HEK293 (cell line): Measurements from ENCODE around the gene LENEP.

Source experiments
- CTCF ChIA-PET: fragments of 350-600 bp; formaldehyde crosslinking; extraction: SDS; loops from one replicate; lab custom pipeline; 2021; ENCODE audit warnings: antibody characterized with exemption; lab: Yijun Ruan, JAX
- POLR2A ChIA-PET: fragments of 300-600 bp; formaldehyde crosslinking; extraction: SDS; loops from one replicate; lab custom pipeline; 2020; ENCODE audit warnings: antibody characterized with exemption, inconsistent platforms; lab: Yijun Ruan, JAX
- H3K27ac ChIP-seq: fragments of 200-500 bp; sonication (Bioruptor generic); 2 replicates; pipeline ENCODE4 v1.5.1; 2014; ENCODE audit warnings: low read depth, low read length, control low read depth, inconsistent platforms; ENCODE audit errors: extremely low read depth
- H3K36me3 ChIP-seq, 2 experiments: fragments of 200-500 bp in 1 of 2; sonication (Bioruptor generic) in 1 of 2; 1 replicate in 1 of 2; 2 replicates in 1 of 2; pipeline ENCODE4 v1.5.1; 2014 to 2017; ENCODE audit warnings: inconsistent platforms in 2 of 2, low read length in 2 of 2; ENCODE audit not compliant: control insufficient read depth in 2 of 2, insufficient read depth in 1 of 2
- H3K4me1 ChIP-seq: fragments of 200-500 bp; sonication (Bioruptor generic); 2 replicates; pipeline ENCODE4 v1.5.1; 2014; ENCODE audit warnings: mild to moderate bottlenecking, low read length, inconsistent platforms; ENCODE audit not compliant: control insufficient read depth, insufficient read depth
- H3K4me3 ChIP-seq: 2 replicates; pipeline ENCODE4 v1.5.1; 2011; ENCODE audit warnings: low read depth, mild to moderate bottlenecking, control low read depth, low read length, moderate library complexity
- H3K9me3 ChIP-seq: fragments of 200-500 bp; sonication (Bioruptor generic); 2 replicates; pipeline ENCODE4 v1.5.1; 2014; ENCODE audit warnings: low read depth, low read length, inconsistent platforms; ENCODE audit not compliant: control insufficient read depth, insufficient read depth
- EGR2 ChIP-seq: fragments of 450-650 bp; formaldehyde crosslinking; IDR thresholded peaks from 2 replicates; pipeline ENCODE4 v1.5.1; 2016; ENCODE audit warnings: low read depth, missing biosample characterization, missing genetic modification characterization
- FEZF1 ChIP-seq: fragments of 450-650 bp; formaldehyde crosslinking; IDR thresholded peaks from 2 replicates; pipeline ENCODE4 v1.5.1; 2016; ENCODE audit warnings: missing biosample characterization, missing genetic modification characterization
- KLF17 ChIP-seq: fragments of 450-650 bp; formaldehyde crosslinking; IDR thresholded peaks from 2 replicates; pipeline ENCODE4 v1.5.1; 2016; ENCODE audit warnings: missing biosample characterization, missing genetic modification characterization
- PBX3 ChIP-seq: sonication (generic); formaldehyde crosslinking; IDR thresholded peaks from 2 replicates; pipeline ENCODE4 v1.8.1; 2022; ENCODE audit warnings: mild to moderate bottlenecking, moderate library complexity, missing genetic modification reagents
- SP7 ChIP-seq: fragments of 450-650 bp; formaldehyde crosslinking; IDR thresholded peaks from 2 replicates; pipeline ENCODE4 v1.5.1; 2016; ENCODE audit warnings: missing biosample characterization, missing genetic modification characterization
- WT1 ChIP-seq: fragments of 450-650 bp; formaldehyde crosslinking; IDR thresholded peaks from 2 replicates; pipeline ENCODE4 v1.5.1; 2016; ENCODE audit warnings: missing biosample characterization, missing genetic modification characterization
- ZBTB21 ChIP-seq: fragments of 450-650 bp; formaldehyde crosslinking; IDR thresholded peaks from 2 replicates; pipeline ENCODE4 v1.5.1; 2017; ENCODE audit warnings: missing biosample characterization, missing genetic modification characterization
- ZEB2 ChIP-seq: fragments of 450-650 bp; formaldehyde crosslinking; IDR thresholded peaks from 2 replicates; pipeline ENCODE4 v1.5.1; 2016; ENCODE audit warnings: missing biosample characterization, missing genetic modification characterization
- ZFHX2 ChIP-seq: fragments of 450-650 bp; formaldehyde crosslinking; conservative IDR thresholded peaks from 2 replicates; pipeline ENCODE4 v1.5.1; 2016; ENCODE audit warnings: missing biosample characterization, missing genetic modification characterization
- ZNF112 ChIP-seq: fragments of 450-650 bp; formaldehyde crosslinking; IDR thresholded peaks from 2 replicates; pipeline ENCODE4 v1.5.0; 2017; ENCODE audit warnings: missing biosample characterization, missing genetic modification characterization
- ZNF248 ChIP-seq: fragments of 450-650 bp; formaldehyde crosslinking; IDR thresholded peaks from 2 replicates; pipeline ENCODE4 v1.5.1; 2017; ENCODE audit warnings: missing biosample characterization, missing genetic modification characterization
- ZNF274 ChIP-seq, 2 experiments: fragments of 200-500 bp in 1 of 2; fragments of 450-650 bp in 1 of 2; sonication (Bioruptor generic) in 1 of 2; formaldehyde crosslinking in 1 of 2; IDR thresholded peaks; 2 replicates each; pipeline versions ENCODE4 v1.5.1 to v1.6.1; 2014 to 2016; ENCODE audit warnings: borderline replicate concordance in 1 of 2, inconsistent platforms in 1 of 2, low read length in 1 of 2, missing biosample characterization in 1 of 2, missing genetic modification characterization in 1 of 2
- ZNF324 ChIP-seq: fragments of 450-650 bp; formaldehyde crosslinking; IDR thresholded peaks from 2 replicates; pipeline ENCODE4 v1.5.1; 2016; ENCODE audit warnings: missing biosample characterization, missing genetic modification characterization
- ZNF416 ChIP-seq: fragments of 450-650 bp; formaldehyde crosslinking; IDR thresholded peaks from 2 replicates; pipeline ENCODE4 v1.5.1; 2016; ENCODE audit warnings: missing biosample characterization, missing genetic modification characterization
- ZNF555 ChIP-seq: fragments of 450-650 bp; formaldehyde crosslinking; conservative IDR thresholded peaks from 2 replicates; pipeline ENCODE4 v1.5.1; 2017; ENCODE audit warnings: missing biosample characterization, mild to moderate bottlenecking, missing genetic modification characterization, inconsistent platforms
- ZNF654 ChIP-seq: fragments of 450-650 bp; formaldehyde crosslinking; IDR thresholded peaks from 2 replicates; pipeline ENCODE4 v1.5.1; 2016; ENCODE audit warnings: low read depth, missing biosample characterization, missing genetic modification characterization
- ZNF677 ChIP-seq: fragments of 450-650 bp; IDR thresholded peaks from 2 replicates; pipeline ENCODE4 v1.5.0; 2018; ENCODE audit warnings: missing biosample characterization, mild to moderate bottlenecking, missing genetic modification characterization, moderate library complexity
- ZNF704 ChIP-seq: fragments of 450-650 bp; formaldehyde crosslinking; IDR thresholded peaks from 2 replicates; pipeline ENCODE4 v1.5.1; 2016; ENCODE audit warnings: missing biosample characterization, missing genetic modification characterization
- ZNF76 ChIP-seq: fragments of 450-650 bp; formaldehyde crosslinking; IDR thresholded peaks from 2 replicates; pipeline ENCODE4; 2016; ENCODE audit warnings: low read depth, missing biosample characterization, missing genetic modification characterization, borderline replicate concordance
- ZNF776 ChIP-seq: fragments of 450-650 bp; formaldehyde crosslinking; IDR thresholded peaks from 2 replicates; pipeline ENCODE4 v1.5.0; 2017; ENCODE audit warnings: missing biosample characterization, missing genetic modification characterization, borderline replicate concordance
- ZNF777 ChIP-seq: fragments of 450-650 bp; formaldehyde crosslinking; IDR thresholded peaks from 2 replicates; pipeline ENCODE4 v1.5.1; 2017; ENCODE audit warnings: missing biosample characterization, missing genetic modification characterization, borderline replicate concordance
- ZNF785 ChIP-seq: fragments of 450-650 bp; formaldehyde crosslinking; IDR thresholded peaks from 2 replicates; pipeline ENCODE4 v1.5.1; 2016; ENCODE audit warnings: missing biosample characterization, missing genetic modification characterization
- ZSCAN18 ChIP-seq: fragments of 450-650 bp; formaldehyde crosslinking; IDR thresholded peaks from 2 replicates; pipeline ENCODE4 v1.5.1; 2016; ENCODE audit warnings: missing biosample characterization, missing genetic modification characterization
- TF ChIP-seq, protein P1 (sequence below): fragments of 450-650 bp; formaldehyde crosslinking; IDR thresholded peaks from 2 replicates; pipeline ENCODE4 v1.5.1; 2016; ENCODE audit warnings: missing biosample characterization, missing genetic modification characterization
- TF ChIP-seq, protein P2 (sequence below): IDR thresholded peaks from 2 replicates; pipeline ENCODE4 v1.6.1; 2011; ENCODE audit warnings: mild to moderate bottlenecking, low read depth, low read length, borderline replicate concordance

The LENEP gene

GRCh38 chr1:154993572-154994268 is at the start of gene LENEP:
Gene LENEP (plus strand): TSS chr1:154993586. CDS start chr1:154993608, 22 bp downstream.
- CTCF ChIA-PET = interaction anchor here (0.6 to 8.9 kb wide), 12 partner anchors 10 to 92 kb away, joined by 3 to 55 read pairs (median 4); partner anchors contain the start of genes FLAD1 and PYGO2
- H3K4me1 ChIP-seq = no peaks in the 10 kb centered on the region
- POLR2A ChIA-PET = interaction anchor here (0.8 to 3.3 kb wide), 13 partner anchors 10 to 338 kb away, joined by 3 to 28 read pairs (median 4); partner anchors contain the start of genes CKS1B, FLAD1, PBXIP1 and PYGO2
- H3K27ac ChIP-seq = no peak within 1 kb of the TSS
- no peak for TF ChIP-seq ZNF777
- TF ChIP-seq FEZF1 (tag by site-specific recombination) = no peak
- TF ChIP-seq ZNF785 (tag by site-specific recombination) = no peak
- no peak for TF ChIP-seq PBX3 (CRISPR knock-in tag)
- TF ChIP-seq ZFHX2 (tag by site-specific recombination) = peak; percentile 43
- no peak for TF ChIP-seq ZNF555 (tag by site-specific recombination)
- TF ChIP-seq EGR2 (tag by site-specific recombination) = 0 out of 2 replicates have a peak, but pooled peaks have one; percentile 25
- TF ChIP-seq ZNF677 (tag by site-specific recombination) = no peak
- TF ChIP-seq ZNF76 (tag by site-specific recombination) = no peak
- no peak for TF ChIP-seq ZNF248 (tag by site-specific recombination)
- TF ChIP-seq ZNF112 = no peak
- TF ChIP-seq ZSCAN18 (tag by site-specific recombination) = no peak
- TF ChIP-seq ZNF416 = no peak
- no peak for TF ChIP-seq ZBTB21
- no peaks in the 10 kb centered on the region for H3K9me3 ChIP-seq
- peaks cover 0 to 28% of the 10 kb centered on the region in 2 experiments; a peak in 2 of 3 replicates for H3K36me3 ChIP-seq
- H3K4me3 ChIP-seq = no peak within 1 kb of the TSS

GRCh38 chr1:154943649-154944400 is 49.6 kb upstream of the LENEP start:
- CTCF ChIA-PET = interaction anchor here (0.5 to 1.6 kb wide), 18 partner anchors 23 to 1821 kb away, joined by 3 to 7 read pairs (median 3); no protein-coding TSS in a partner anchor
- POLR2A ChIA-PET = no interaction called here
- no peak overlapping the region for H3K27ac ChIP-seq
- H3K4me3 ChIP-seq = no peak overlapping the region
- no peaks in the 10 kb centered on the region for H3K9me3 ChIP-seq
- no peaks in the 10 kb centered on the region for H3K4me1 ChIP-seq
- H3K36me3 ChIP-seq = peaks cover 0 to 20% of the 10 kb centered on the region in 2 experiments; a peak in 1 of 3 replicates
- TF ChIP-seq ZNF324 (tag by site-specific recombination) (no peak), ZNF654 (tag by site-specific recombination) (peak; percentile 93), ZNF776 (tag by site-specific recombination) (no peak), KLF17 (peak; percentile 51; the same call in 1 of the 2 replicates), WT1 (tag by site-specific recombination) (no peak), ZNF704 (tag by site-specific recombination) (no peak), SP7 (tag by site-specific recombination) (0 out of 2 replicates have a peak, but pooled peaks have one; percentile 30), ZNF274 (IDR thresholded peaks at IDR 0.05; ENCODE audit: low read length) (no peak), ZNF274 (tag by site-specific recombination; IDR thresholded peaks at IDR 0.05; ENCODE audit: borderline replicate concordance) (no peak), ZEB2 (tag by site-specific recombination) (0 out of 2 replicates have a peak, but pooled peaks have one; percentile 18)
- TF ChIP-seq, protein P1, sequence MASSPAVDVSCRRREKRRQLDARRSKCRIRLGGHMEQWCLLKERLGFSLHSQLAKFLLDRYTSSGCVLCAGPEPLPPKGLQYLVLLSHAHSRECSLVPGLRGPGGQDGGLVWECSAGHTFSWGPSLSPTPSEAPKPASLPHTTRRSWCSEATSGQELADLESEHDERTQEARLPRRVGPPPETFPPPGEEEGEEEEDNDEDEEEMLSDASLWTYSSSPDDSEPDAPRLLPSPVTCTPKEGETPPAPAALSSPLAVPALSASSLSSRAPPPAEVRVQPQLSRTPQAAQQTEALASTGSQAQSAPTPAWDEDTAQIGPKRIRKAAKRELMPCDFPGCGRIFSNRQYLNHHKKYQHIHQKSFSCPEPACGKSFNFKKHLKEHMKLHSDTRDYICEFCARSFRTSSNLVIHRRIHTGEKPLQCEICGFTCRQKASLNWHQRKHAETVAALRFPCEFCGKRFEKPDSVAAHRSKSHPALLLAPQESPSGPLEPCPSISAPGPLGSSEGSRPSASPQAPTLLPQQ (tag by site-specific recombination) = 0 out of 2 replicates have a peak, but pooled peaks have one; percentile 39
- TF ChIP-seq, protein P2, sequence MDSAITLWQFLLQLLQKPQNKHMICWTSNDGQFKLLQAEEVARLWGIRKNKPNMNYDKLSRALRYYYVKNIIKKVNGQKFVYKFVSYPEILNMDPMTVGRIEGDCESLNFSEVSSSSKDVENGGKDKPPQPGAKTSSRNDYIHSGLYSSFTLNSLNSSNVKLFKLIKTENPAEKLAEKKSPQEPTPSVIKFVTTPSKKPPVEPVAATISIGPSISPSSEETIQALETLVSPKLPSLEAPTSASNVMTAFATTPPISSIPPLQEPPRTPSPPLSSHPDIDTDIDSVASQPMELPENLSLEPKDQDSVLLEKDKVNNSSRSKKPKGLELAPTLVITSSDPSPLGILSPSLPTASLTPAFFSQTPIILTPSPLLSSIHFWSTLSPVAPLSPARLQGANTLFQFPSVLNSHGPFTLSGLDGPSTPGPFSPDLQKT = no peak
